ENCODE measurements around the gene UBAC2. TPM values are rescaled to one million over a fixed set of nuclear protein-coding genes. Genes with fewer than 3 reads are reported as not detected.

Gene UBAC2
- total and polyA plus RNA-seq, 2 of the 4 experiments (the other 2 are of a cell fraction): 20.8 to 36.3 TPM

- no peak overlapping the region for H3K27ac ChIP-seq (ENCODE audit: insufficient read depth, low read length)
Observed at GRCh38 chr13:99305158-99305557, 104.5 kb downstream of the UBAC2 start.

More at GRCh38 chr13:99305158-99305557, 104.5 kb downstream of the UBAC2 start:
- H3K4me2 ChIP-seq (ENCODE audit: low read depth, low read length): no peak overlapping the region
- no peak overlapping the region for H2BK120ac ChIP-seq (ENCODE audit: low read depth, low read length)
- H2BK20ac ChIP-seq (ENCODE audit: low read depth, low read length): no peak overlapping the region
- H3K27me3 ChIP-seq (ENCODE audit: control insufficient read depth, insufficient read depth, low read length): no peaks in the 10 kb centered on the region
- TF ChIP-seq RFX5 (IDR thresholded peaks at IDR 0.05; ENCODE audit: low read depth, low read length) (no peak), MAFK (IDR thresholded peaks at IDR 0.05; ENCODE audit: low read depth, low read length) (no peak), MXI1 (IDR thresholded peaks at IDR 0.05; ENCODE audit: borderline replicate concordance, low read depth, low read length) (no peak), FOS (IDR thresholded peaks at IDR 0.05; ENCODE audit: low read depth, low read length) (no peak), RAD21 (IDR thresholded peaks at IDR 0.05; ENCODE audit: low read length) (no peak), POLR2A (IDR thresholded peaks at IDR 0.05; ENCODE audit: low read depth, low read length) (no peak), NFE2L2 (IDR thresholded peaks at IDR 0.05; ENCODE audit: low read depth, low read length) (no peak), BHLHE40 (IDR thresholded peaks at IDR 0.05; ENCODE audit: low read depth, low read length) (no peak)
- TF ChIP-seq, protein P1, sequence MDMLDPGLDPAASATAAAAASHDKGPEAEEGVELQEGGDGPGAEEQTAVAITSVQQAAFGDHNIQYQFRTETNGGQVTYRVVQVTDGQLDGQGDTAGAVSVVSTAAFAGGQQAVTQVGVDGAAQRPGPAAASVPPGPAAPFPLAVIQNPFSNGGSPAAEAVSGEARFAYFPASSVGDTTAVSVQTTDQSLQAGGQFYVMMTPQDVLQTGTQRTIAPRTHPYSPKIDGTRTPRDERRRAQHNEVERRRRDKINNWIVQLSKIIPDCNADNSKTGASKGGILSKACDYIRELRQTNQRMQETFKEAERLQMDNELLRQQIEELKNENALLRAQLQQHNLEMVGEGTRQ (IDR thresholded peaks at IDR 0.05; ENCODE audit: low read depth, low read length): no peak
- TF ChIP-seq, protein P2, sequence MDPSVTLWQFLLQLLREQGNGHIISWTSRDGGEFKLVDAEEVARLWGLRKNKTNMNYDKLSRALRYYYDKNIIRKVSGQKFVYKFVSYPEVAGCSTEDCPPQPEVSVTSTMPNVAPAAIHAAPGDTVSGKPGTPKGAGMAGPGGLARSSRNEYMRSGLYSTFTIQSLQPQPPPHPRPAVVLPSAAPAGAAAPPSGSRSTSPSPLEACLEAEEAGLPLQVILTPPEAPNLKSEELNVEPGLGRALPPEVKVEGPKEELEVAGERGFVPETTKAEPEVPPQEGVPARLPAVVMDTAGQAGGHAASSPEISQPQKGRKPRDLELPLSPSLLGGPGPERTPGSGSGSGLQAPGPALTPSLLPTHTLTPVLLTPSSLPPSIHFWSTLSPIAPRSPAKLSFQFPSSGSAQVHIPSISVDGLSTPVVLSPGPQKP (IDR thresholded peaks at IDR 0.05; ENCODE audit: borderline replicate concordance, low read depth, low read length): no peak
- peaks cover 11% of the 10 kb centered on the region for H3K9me1 ChIP-seq (ENCODE audit: insufficient read depth, low read length)
- no peak overlapping the region for H3K18ac ChIP-seq (ENCODE audit: low read depth, low read length)
- H3K36me3 ChIP-seq (ENCODE audit: control insufficient read depth, insufficient read depth, low read length): peaks cover 2% of the 10 kb centered on the region; the same call in 1 of the 2 replicates
- ATAC-seq (ENCODE audit: low read depth): no peak
- no peak overlapping the region for H4K91ac ChIP-seq (ENCODE audit: insufficient read depth, low read depth, low read length)
- H3K9me3 ChIP-seq (ENCODE audit: control insufficient read depth, insufficient read depth, low read length): no peaks in the 10 kb centered on the region
- H3K9ac ChIP-seq (ENCODE audit: low read depth, low read length): no peak overlapping the region
- no peak overlapping the region for H2AK9ac ChIP-seq (replicated peaks; ENCODE audit: low read depth, low read length, poor library complexity)
- H3K4ac ChIP-seq (ENCODE audit: low read depth, low read length): no peak overlapping the region
- H4K5ac ChIP-seq (ENCODE audit: low read depth, low read length): no peak overlapping the region
- no peak overlapping the region for H3K23ac ChIP-seq (ENCODE audit: low read depth, low read length)
- H3K4me1 ChIP-seq (ENCODE audit: control insufficient read depth, insufficient read depth, low read length): peaks cover 9% of the 10 kb centered on the region
- no peak overlapping the region for H2BK15ac ChIP-seq (ENCODE audit: low read depth, low read length)
- intact Hi-C loops (cut with micrococcal nuclease): no loop called here
- dilution Hi-C loops (cut with HindIII; ENCODE audit: low sequenced_read_pairs, unreplicated experiment): no loop called here
- no peak overlapping the region for H3K4me3 ChIP-seq (ENCODE audit: insufficient read depth, low read depth, low read length)
- H2AK5ac ChIP-seq (ENCODE audit: low read depth, low read length): no peak overlapping the region
- in situ Hi-C loops (cut with MboI; ENCODE audit: low sequenced_read_pairs): no loop called here
- WGBS, 2 experiments (ENCODE audit: extremely low coverage in 2 of 2, insufficient read length in 1 of 2): no CpG with 5 or more reads among the region's 5 CpGs
- no peak for DNase-seq
- H2BK5ac ChIP-seq (ENCODE audit: low read depth, low read length, poor library complexity, severe bottlenecking): no peak overlapping the region
- no peak overlapping the region for H4K8ac ChIP-seq (ENCODE audit: low read depth in 2 of 2, low read length in 2 of 2)
- BruUV-seq (replicated peaks): no TSS peak
- H4K20me1 ChIP-seq (ENCODE audit: insufficient read depth, low read length): peaks cover 11% of the 10 kb centered on the region
- peaks cover 5 to 11% of the 10 kb centered on the region in 2 experiments; a peak in 3 of 4 replicates for H3K79me1 ChIP-seq (ENCODE audit: low read depth in 1 of 2, low read length in 2 of 2)
- POLR2A ChIA-PET (ENCODE audit: unreplicated experiment): no interaction called here
- H2AFZ ChIP-seq (replicated peaks; ENCODE audit: low read length, poor library complexity): no peak overlapping the region
- no peak overlapping the region for H3K56ac ChIP-seq (ENCODE audit: extremely low read depth, insufficient read depth, low read length)
- no peak overlapping the region for H3K14ac ChIP-seq (replicated peaks; ENCODE audit: low read depth, low read length)
- CTCF ChIA-PET: interaction anchor here (1.1 kb wide), 1 partner anchor 39 kb away, joined by 3 read pairs; no protein-coding TSS in a partner anchor

Data from IMR-90 (cell line).